WTC11 (cell line): ENCODE data around the gene ZNF521. TPM values are rescaled to one million over a fixed set of nuclear protein-coding genes. Genes with fewer than 3 reads are reported as not detected.

Experiments used
- ATAC-seq: fragments of 200-7000 bp; cut with Tn5 transposase; 2 replicates; pipeline ENCODE4 v1.10.0; 2021; ENCODE audit warnings: mild to moderate bottlenecking, moderate library complexity
- CTCF ChIA-PET: fragments of 300-600 bp; sonication (Branson Sonifier 250); formaldehyde crosslinking; loops from one replicate; lab custom pipeline; 2021; ENCODE audit warnings: antibody characterized with exemption; lab: Charles Lee
- POLR2A ChIA-PET: fragments of 350-600 bp; sonication (Branson Sonifier 250); formaldehyde crosslinking; loops from one replicate; lab custom pipeline; 2021; ENCODE audit warnings: antibody characterized with exemption; lab: Charles Lee
- DNase-seq: peaks from one replicate; pipeline ENCODE4 v3.0.0; 2021; ENCODE audit warnings: low spot score
- H3K27ac Mint-ChIP-seq: 2 replicates; pipeline ENCODE4 v1.8.0; 2021; ENCODE audit warnings: mixed read lengths
- H3K27me3 Mint-ChIP-seq: 2 replicates; pipeline ENCODE4 v1.8.0; 2021; ENCODE audit warnings: low read depth, mild to moderate bottlenecking, moderate library complexity, mixed read lengths
- H3K36me3 Mint-ChIP-seq: 2 replicates; pipeline ENCODE4 v1.8.0; 2021; ENCODE audit warnings: mixed read lengths
- H3K4me1 Mint-ChIP-seq: 2 replicates; pipeline ENCODE4 v1.8.0; 2022; ENCODE audit warnings: mixed read lengths
- H3K4me3 Mint-ChIP-seq: 2 replicates; pipeline ENCODE4 v1.8.0; 2021; ENCODE audit warnings: mild to moderate bottlenecking, moderate library complexity, mixed read lengths
- H3K9me3 Mint-ChIP-seq: 2 replicates; pipeline ENCODE4 v1.8.0; 2021; ENCODE audit warnings: mixed read lengths
- ATF1 ChIP-seq: sonication (generic); formaldehyde crosslinking; IDR thresholded peaks from 2 replicates; pipeline ENCODE4 v1.8.1; 2023; ENCODE audit warnings: mild to moderate bottlenecking, moderate library complexity, missing genetic modification reagents
- CTCF ChIP-seq: fragments of 200-600 bp; IDR thresholded peaks from 2 replicates; pipeline ENCODE4 v1.8.0; 2022; ENCODE audit warnings: antibody characterized with exemption
- FOXP1 ChIP-seq: sonication (generic); formaldehyde crosslinking; IDR thresholded peaks from 2 replicates; pipeline ENCODE4 v1.8.0; 2022; ENCODE audit warnings: missing genetic modification reagents, mild to moderate bottlenecking, moderate library complexity, borderline replicate concordance
- GABPB1 ChIP-seq: sonication (generic); formaldehyde crosslinking; IDR thresholded peaks from 2 replicates; pipeline ENCODE4 v1.8.1; 2023; ENCODE audit warnings: mild to moderate bottlenecking, missing genetic modification reagents
- HMGA2 ChIP-seq: fragments of 250-450 bp; sonication (Bioruptor Pico); IDR thresholded peaks from 2 replicates; pipeline ENCODE4 v1.4.0; 2021; ENCODE audit warnings: mild to moderate bottlenecking, moderate library complexity
- IRF2 ChIP-seq: sonication (generic); formaldehyde crosslinking; IDR thresholded peaks from 2 replicates; pipeline ENCODE4 v1.8.0; 2022; ENCODE audit warnings: low read depth, missing genetic modification reagents, borderline replicate concordance
- MXD4 ChIP-seq: fragments of 250-450 bp; sonication (Bioruptor Pico); IDR thresholded peaks from 2 replicates; pipeline ENCODE4 v1.8.0; 2021; ENCODE audit warnings: mild to moderate bottlenecking, moderate library complexity, borderline replicate concordance
- OVOL2 ChIP-seq: fragments of 250-450 bp; sonication (Bioruptor Pico); IDR thresholded peaks from 2 replicates; pipeline ENCODE4 v1.9.0; 2021; ENCODE audit warnings: mild to moderate bottlenecking, borderline replicate concordance
- SMAD3 ChIP-seq: sonication (generic); formaldehyde crosslinking; IDR thresholded peaks from 2 replicates; pipeline ENCODE4 v1.8.0; 2022; ENCODE audit warnings: missing genetic modification reagents, mild to moderate bottlenecking, borderline replicate concordance
- SMAD4 ChIP-seq: sonication (generic); formaldehyde crosslinking; IDR thresholded peaks from 2 replicates; pipeline ENCODE4 v1.8.0; 2022; ENCODE audit warnings: mild to moderate bottlenecking, missing genetic modification reagents
- SOX15 ChIP-seq: fragments of 250-450 bp; sonication (Bioruptor Pico); IDR thresholded peaks from 2 replicates; pipeline ENCODE4 v1.9.0; 2021; ENCODE audit warnings: mild to moderate bottlenecking
- SP1 ChIP-seq: sonication (generic); formaldehyde crosslinking; conservative IDR thresholded peaks from 2 replicates; pipeline ENCODE4 v1.8.1; 2022; ENCODE audit warnings: missing genetic modification reagents
- TP53 ChIP-seq: sonication (generic); formaldehyde crosslinking; IDR thresholded peaks from 2 replicates; pipeline ENCODE4 v1.8.1; 2023; ENCODE audit warnings: mild to moderate bottlenecking, missing genetic modification reagents
- ZBTB43 ChIP-seq: sonication (generic); formaldehyde crosslinking; IDR thresholded peaks from 2 replicates; pipeline ENCODE4 v1.8.1; 2023; ENCODE audit warnings: mild to moderate bottlenecking, missing genetic modification reagents
- ZNF232 ChIP-seq: sonication (generic); formaldehyde crosslinking; IDR thresholded peaks from 2 replicates; pipeline ENCODE4 v1.8.0; 2022; ENCODE audit warnings: mild to moderate bottlenecking, missing genetic modification reagents
- ZNF263 ChIP-seq: sonication (generic); formaldehyde crosslinking; IDR thresholded peaks from 2 replicates; pipeline ENCODE4 v1.8.1; 2022; ENCODE audit warnings: low read depth, mild to moderate bottlenecking, moderate library complexity, missing genetic modification reagents
- total RNA-seq: library from RNA; stranded (reverse); gene quantifications from 3 replicates; pipeline ENCODE4 v1.2.3, GENCODE V29; 2021
- TF ChIP-seq, protein P1 (sequence below): fragments of 250-450 bp; sonication (Bioruptor Pico); IDR thresholded peaks from 2 replicates; pipeline ENCODE4 v1.9.0; 2021; ENCODE audit warnings: mild to moderate bottlenecking, borderline replicate concordance
- TF ChIP-seq, protein P2 (sequence below): sonication (generic); formaldehyde crosslinking; IDR thresholded peaks from 2 replicates; pipeline ENCODE4 v1.8.1; 2022; ENCODE audit warnings: mild to moderate bottlenecking, moderate library complexity, missing genetic modification reagents
- TF ChIP-seq, protein P3 (sequence below): fragments of 250-450 bp; sonication (Bioruptor Pico); IDR thresholded peaks from 2 replicates; pipeline ENCODE4 v1.9.0; 2021; ENCODE audit warnings: mild to moderate bottlenecking
- TF ChIP-seq, protein P4 (sequence below): sonication (generic); formaldehyde crosslinking; conservative IDR thresholded peaks from 2 replicates; pipeline ENCODE4 v1.8.1; 2022; ENCODE audit warnings: mild to moderate bottlenecking, missing genetic modification reagents

Gene ZNF521
- total RNA-seq, 1 experiment from 2014 or later, result 15.3 TPM

DNA sequence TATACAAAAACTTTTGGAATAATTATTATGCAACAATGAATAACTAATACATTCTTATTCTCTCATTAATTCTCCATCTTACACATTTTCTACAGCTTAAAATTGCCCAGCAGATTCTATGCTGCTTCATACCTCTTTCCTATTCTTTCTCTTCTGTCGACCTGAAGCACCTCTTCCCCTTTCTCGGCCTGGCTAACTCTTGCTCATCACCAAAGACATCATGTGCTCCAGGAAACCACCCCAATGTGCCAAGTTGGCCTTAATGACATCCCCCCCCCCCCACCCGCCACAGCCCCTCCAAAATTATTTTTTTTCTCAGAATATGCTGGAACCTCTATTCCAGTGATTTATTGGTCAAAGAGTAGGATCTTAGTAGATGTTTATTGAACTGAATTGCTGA, 43.6 kb downstream of the ZNF521 start (continued):
- TF ChIP-seq, protein P1, sequence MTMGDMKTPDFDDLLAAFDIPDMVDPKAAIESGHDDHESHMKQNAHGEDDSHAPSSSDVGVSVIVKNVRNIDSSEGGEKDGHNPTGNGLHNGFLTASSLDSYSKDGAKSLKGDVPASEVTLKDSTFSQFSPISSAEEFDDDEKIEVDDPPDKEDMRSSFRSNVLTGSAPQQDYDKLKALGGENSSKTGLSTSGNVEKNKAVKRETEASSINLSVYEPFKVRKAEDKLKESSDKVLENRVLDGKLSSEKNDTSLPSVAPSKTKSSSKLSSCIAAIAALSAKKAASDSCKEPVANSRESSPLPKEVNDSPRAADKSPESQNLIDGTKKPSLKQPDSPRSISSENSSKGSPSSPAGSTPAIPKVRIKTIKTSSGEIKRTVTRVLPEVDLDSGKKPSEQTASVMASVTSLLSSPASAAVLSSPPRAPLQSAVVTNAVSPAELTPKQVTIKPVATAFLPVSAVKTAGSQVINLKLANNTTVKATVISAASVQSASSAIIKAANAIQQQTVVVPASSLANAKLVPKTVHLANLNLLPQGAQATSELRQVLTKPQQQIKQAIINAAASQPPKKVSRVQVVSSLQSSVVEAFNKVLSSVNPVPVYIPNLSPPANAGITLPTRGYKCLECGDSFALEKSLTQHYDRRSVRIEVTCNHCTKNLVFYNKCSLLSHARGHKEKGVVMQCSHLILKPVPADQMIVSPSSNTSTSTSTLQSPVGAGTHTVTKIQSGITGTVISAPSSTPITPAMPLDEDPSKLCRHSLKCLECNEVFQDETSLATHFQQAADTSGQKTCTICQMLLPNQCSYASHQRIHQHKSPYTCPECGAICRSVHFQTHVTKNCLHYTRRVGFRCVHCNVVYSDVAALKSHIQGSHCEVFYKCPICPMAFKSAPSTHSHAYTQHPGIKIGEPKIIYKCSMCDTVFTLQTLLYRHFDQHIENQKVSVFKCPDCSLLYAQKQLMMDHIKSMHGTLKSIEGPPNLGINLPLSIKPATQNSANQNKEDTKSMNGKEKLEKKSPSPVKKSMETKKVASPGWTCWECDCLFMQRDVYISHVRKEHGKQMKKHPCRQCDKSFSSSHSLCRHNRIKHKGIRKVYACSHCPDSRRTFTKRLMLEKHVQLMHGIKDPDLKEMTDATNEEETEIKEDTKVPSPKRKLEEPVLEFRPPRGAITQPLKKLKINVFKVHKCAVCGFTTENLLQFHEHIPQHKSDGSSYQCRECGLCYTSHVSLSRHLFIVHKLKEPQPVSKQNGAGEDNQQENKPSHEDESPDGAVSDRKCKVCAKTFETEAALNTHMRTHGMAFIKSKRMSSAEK (CRISPR knock-in tag), result no peak
- no peak for TF ChIP-seq SMAD3 (CRISPR knock-in tag)
- TF ChIP-seq GABPB1 (CRISPR knock-in tag), result no peak
- TF ChIP-seq, protein P2, sequence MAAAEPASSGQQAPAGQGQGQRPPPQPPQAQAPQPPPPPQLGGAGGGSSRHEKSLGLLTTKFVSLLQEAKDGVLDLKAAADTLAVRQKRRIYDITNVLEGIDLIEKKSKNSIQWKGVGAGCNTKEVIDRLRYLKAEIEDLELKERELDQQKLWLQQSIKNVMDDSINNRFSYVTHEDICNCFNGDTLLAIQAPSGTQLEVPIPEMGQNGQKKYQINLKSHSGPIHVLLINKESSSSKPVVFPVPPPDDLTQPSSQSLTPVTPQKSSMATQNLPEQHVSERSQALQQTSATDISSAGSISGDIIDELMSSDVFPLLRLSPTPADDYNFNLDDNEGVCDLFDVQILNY (CRISPR knock-in tag), result no peak
- TF ChIP-seq FOXP1, result no peak
- TF ChIP-seq IRF2 (CRISPR knock-in tag), result no peak
- no peak for TF ChIP-seq ATF1 (CRISPR knock-in tag)

DNA sequence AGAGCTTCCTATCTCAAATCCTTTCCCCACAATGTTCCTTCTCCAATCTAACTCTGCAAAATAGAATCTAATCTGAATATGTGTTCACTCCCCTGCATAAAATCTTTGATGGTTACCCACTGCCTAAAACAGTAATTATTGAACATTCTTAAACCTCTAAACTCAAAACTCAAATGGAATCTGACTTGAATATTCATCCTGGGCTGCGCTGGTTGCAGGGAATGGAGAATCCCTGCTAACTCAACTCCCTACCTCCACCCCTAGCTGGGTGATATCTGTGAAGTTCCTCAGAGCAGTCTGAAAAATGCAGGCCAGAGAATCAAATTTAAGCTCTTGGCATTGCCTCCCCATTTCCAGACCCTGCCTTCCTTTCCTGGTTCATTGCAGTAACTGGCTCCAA, 44.8 kb downstream of the ZNF521 start:
- ChIA-PET CTCF (no interaction called here), POLR2A (no interaction called here)
- Mint-ChIP-seq H3K4me3 (no peak overlapping the region), H3K27me3 (no peaks in the 10 kb centered on the region), H3K36me3 (no peaks in the 10 kb centered on the region), H3K27ac (no peak overlapping the region)
- DNase-seq (no peak), ATAC-seq (no peak)
- TF ChIP-seq HMGA2 (CRISPR knock-in tag) (no peak), ZBTB43 (no peak), CTCF (no peak), OVOL2 (CRISPR knock-in tag) (no peak)
- TF ChIP-seq, all 79 proteins: peak for 0
- H3K9me3 Mint-ChIP-seq, result no peaks in the 10 kb centered on the region
- no peaks in the 10 kb centered on the region for H3K4me1 Mint-ChIP-seq

DNA sequence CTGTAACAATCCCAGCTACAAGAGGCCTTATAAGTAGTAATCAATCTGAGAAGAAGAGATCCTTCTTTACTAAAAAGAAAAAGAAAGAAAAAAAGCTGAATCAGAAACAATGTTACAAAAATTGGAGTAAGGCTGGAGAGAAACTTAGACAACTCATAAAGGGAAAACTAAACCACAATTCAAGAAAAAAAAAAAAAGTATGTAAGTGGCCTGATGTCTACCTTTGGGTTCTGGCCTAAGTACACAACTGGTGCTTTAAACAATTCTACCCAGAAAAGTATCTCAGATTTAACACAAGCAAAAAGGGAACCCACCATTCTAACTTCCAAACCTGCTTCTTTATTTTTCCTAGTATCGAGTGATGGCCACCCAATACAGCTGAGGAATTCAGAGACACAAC, 45.3 kb downstream of the ZNF521 start:
- Mint-ChIP-seq H3K36me3 (no peaks in the 10 kb centered on the region), H3K4me1 (no peaks in the 10 kb centered on the region)
- CTCF ChIA-PET, result no interaction called here

GRCh38 chr18:25305584-25305983, 46.4 kb downstream of the ZNF521 start:
- no peak for ATAC-seq
- ChIA-PET POLR2A (no interaction called here), CTCF (no interaction called here)
- H3K36me3 Mint-ChIP-seq, result no peaks in the 10 kb centered on the region
- H3K4me1 Mint-ChIP-seq, result no peaks in the 10 kb centered on the region
- DNase-seq, result no peak
- no peak overlapping the region for H3K27ac Mint-ChIP-seq
- no peaks in the 10 kb centered on the region for H3K27me3 Mint-ChIP-seq
- H3K4me3 Mint-ChIP-seq, result no peak overlapping the region
- no peaks in the 10 kb centered on the region for H3K9me3 Mint-ChIP-seq
- TF ChIP-seq SMAD3 (CRISPR knock-in tag) (no peak), MXD4 (CRISPR knock-in tag) (no peak), CTCF (no peak), ZNF232 (CRISPR knock-in tag) (no peak), ATF1 (CRISPR knock-in tag) (no peak), SMAD4 (CRISPR knock-in tag) (no peak), SP1 (CRISPR knock-in tag) (no peak), TP53 (CRISPR knock-in tag) (no peak), FOXP1 (no peak)
- TF ChIP-seq, protein P2 (CRISPR knock-in tag), result no peak
- TF ChIP-seq, protein P3, sequence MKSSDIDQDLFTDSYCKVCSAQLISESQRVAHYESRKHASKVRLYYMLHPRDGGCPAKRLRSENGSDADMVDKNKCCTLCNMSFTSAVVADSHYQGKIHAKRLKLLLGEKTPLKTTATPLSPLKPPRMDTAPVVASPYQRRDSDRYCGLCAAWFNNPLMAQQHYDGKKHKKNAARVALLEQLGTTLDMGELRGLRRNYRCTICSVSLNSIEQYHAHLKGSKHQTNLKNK, result no peak
- TF ChIP-seq, protein P4, sequence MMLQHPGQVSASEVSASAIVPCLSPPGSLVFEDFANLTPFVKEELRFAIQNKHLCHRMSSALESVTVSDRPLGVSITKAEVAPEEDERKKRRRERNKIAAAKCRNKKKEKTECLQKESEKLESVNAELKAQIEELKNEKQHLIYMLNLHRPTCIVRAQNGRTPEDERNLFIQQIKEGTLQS (CRISPR knock-in tag), result no peak

More for the DNA sequence above, 45.3 kb downstream of the ZNF521 start:
- Mint-ChIP-seq H3K9me3 (no peaks in the 10 kb centered on the region), H3K27me3 (no peaks in the 10 kb centered on the region), H3K4me3 (no peak overlapping the region), H3K27ac (no peak overlapping the region)
- DNase-seq, result no peak
- POLR2A ChIA-PET, result no interaction called here
- TF ChIP-seq SOX15 (CRISPR knock-in tag), result no peak
- TF ChIP-seq ZNF263 (CRISPR knock-in tag), result no peak
- ATAC-seq, result no peak
